ENCODE measurements around the gene CDC42BPA. TPM values are rescaled to one million over a fixed set of nuclear protein-coding genes. Genes with fewer than 3 reads are reported as not detected.

Gene CDC42BPA
- total and polyA plus RNA-seq, 2 of the 13 experiments (the other 11 are each of a cell fraction or from before 2014, with no cell fraction given) = 6.5 to 16.0 TPM

- FAIRE-seq = no peak
- no TSS peak for BruUV-seq (replicated peaks)
- ATAC-seq = no peak
- WGBS (ENCODE audit: low lambda C conversion rate) = 97% methylated on average over 3 of the region's 3 CpGs
- in situ Hi-C loops (cut with HindIII; ENCODE audit: extremely low pct_ligation_motif_present, low pct_unique_long_range_greater_than_20kb) (no loop called here), intact Hi-C loops (cut with micrococcal nuclease; ENCODE audit: unreplicated experiment) (no loop called here)
- H4K20me1 ChIP-seq (ENCODE audit: insufficient read depth, low read length) = no peaks in the 10 kb centered on the region
- POLR2A ChIA-PET = no interaction called here
- no peak overlapping the region for H3K27ac ChIP-seq (ENCODE audit: extremely low read length, insufficient read depth, low read length)
- H3K4me3 ChIP-seq (replicated peaks in 1 of 3; ENCODE audit: insufficient read depth in 1 of 3, low read depth in 2 of 3, low read length in 3 of 3) = no peak overlapping the region
- no peak overlapping the region for H3K4me2 ChIP-seq (ENCODE audit: low read depth, low read length)
- DNase-seq (ENCODE audit: low spot score) = no peak
- no peak overlapping the region for H3K9ac ChIP-seq (ENCODE audit: insufficient read depth, low read depth, low read length)
- no peaks in the 10 kb centered on the region for H3K79me2 ChIP-seq (ENCODE audit: insufficient read depth, low read length)
- CTCF ChIA-PET (ENCODE audit: low intra/inter-chr PET ratio, low total read pairs) = no interaction called here
- no peaks in the 10 kb centered on the region for H3K27me3 ChIP-seq (ENCODE audit: control insufficient read depth in 1 of 2, insufficient read depth in 2 of 2, low read length in 2 of 2)
- H3K4me1 ChIP-seq (ENCODE audit: insufficient read depth, low read length) = no peaks in the 10 kb centered on the region
- no peaks in the 10 kb centered on the region for H3K9me3 ChIP-seq (ENCODE audit: low read length)
- H3K36me3 ChIP-seq (replicated peaks in 1 of 2; ENCODE audit: control insufficient read depth in 1 of 2, insufficient read depth in 2 of 2, low read length in 2 of 2) = peaks cover 3 to 10% of the 10 kb centered on the region in 2 experiments; a peak in 3 of 5 replicates
- no peak overlapping the region for H2AFZ ChIP-seq (ENCODE audit: low read length)
- TF ChIP-seq ZNF577 (CRISPR knock-in tag; IDR thresholded peaks at IDR 0.05; ENCODE audit: borderline replicate concordance, low read depth) (no peak), ATF3 (CRISPR knock-in tag; IDR thresholded peaks at IDR 0.05) (no peak), ZSCAN5A (CRISPR knock-in tag; IDR thresholded peaks at IDR 0.05; ENCODE audit: borderline replicate concordance) (no peak), JUNB (CRISPR knock-in tag; IDR thresholded peaks at IDR 0.05; ENCODE audit: borderline replicate concordance) (no peak), NCOA1 (CRISPR knock-in tag; IDR thresholded peaks at IDR 0.05) (no peak), ONECUT2 (CRISPR knock-in tag; IDR thresholded peaks at IDR 0.05) (no peak), CTCF (CRISPR knock-in tag; IDR thresholded peaks at IDR 0.05) (no peak), BCL6 (CRISPR knock-in tag; IDR thresholded peaks at IDR 0.05) (no peak), KLF6 (CRISPR knock-in tag; IDR thresholded peaks at IDR 0.05) (no peak), NONO (IDR thresholded peaks at IDR 0.05) (no peak), NONO (CRISPR knock-in tag; conservative IDR thresholded peaks at IDR 0.05) (no peak), ZSCAN29 (CRISPR knock-in tag; conservative IDR thresholded peaks at IDR 0.05) (no peak), RFX5 (IDR thresholded peaks at IDR 0.05; ENCODE audit: low read depth, low read length) (no peak), NFE2 (CRISPR knock-in tag; IDR thresholded peaks at IDR 0.05) (no peak), TBX3 (IDR thresholded peaks at IDR 0.05; ENCODE audit: borderline replicate concordance) (no peak)
- TF ChIP-seq, protein P1, sequence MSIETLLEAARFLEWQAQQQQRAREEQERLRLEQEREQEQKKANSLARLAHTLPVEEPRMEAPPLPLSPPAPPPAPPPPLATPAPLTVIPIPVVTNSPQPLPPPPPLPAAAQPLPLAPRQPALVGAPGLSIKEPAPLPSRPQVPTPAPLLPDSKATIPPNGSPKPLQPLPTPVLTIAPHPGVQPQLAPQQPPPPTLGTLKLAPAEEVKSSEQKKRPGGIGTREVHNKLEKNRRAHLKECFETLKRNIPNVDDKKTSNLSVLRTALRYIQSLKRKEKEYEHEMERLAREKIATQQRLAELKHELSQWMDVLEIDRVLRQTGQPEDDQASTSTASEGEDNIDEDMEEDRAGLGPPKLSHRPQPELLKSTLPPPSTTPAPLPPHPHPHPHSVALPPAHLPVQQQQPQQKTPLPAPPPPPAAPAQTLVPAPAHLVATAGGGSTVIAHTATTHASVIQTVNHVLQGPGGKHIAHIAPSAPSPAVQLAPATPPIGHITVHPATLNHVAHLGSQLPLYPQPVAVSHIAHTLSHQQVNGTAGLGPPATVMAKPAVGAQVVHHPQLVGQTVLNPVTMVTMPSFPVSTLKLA (IDR thresholded peaks at IDR 0.05) = no peak
- TF ChIP-seq, protein P2, sequence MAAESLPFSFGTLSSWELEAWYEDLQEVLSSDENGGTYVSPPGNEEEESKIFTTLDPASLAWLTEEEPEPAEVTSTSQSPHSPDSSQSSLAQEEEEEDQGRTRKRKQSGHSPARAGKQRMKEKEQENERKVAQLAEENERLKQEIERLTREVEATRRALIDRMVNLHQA (CRISPR knock-in tag; IDR thresholded peaks at IDR 0.05) = no peak
- TF ChIP-seq, protein P3, sequence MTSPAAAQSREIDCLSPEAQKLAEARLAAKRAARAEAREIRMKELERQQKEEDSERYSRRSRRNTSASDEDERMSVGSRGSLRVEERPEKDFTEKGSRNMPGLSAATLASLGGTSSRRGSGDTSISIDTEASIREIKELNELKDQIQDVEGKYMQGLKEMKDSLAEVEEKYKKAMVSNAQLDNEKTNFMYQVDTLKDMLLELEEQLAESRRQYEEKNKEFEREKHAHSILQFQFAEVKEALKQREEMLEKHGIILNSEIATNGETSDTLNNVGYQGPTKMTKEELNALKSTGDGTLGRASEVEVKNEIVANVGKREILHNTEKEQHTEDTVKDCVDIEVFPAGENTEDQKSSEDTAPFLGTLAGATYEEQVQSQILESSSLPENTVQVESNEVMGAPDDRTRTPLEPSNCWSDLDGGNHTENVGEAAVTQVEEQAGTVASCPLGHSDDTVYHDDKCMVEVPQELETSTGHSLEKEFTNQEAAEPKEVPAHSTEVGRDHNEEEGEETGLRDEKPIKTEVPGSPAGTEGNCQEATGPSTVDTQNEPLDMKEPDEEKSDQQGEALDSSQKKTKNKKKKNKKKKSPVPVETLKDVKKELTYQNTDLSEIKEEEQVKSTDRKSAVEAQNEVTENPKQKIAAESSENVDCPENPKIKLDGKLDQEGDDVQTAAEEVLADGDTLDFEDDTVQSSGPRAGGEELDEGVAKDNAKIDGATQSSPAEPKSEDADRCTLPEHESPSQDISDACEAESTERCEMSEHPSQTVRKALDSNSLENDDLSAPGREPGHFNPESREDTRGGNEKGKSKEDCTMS (CRISPR knock-in tag; conservative IDR thresholded peaks at IDR 0.05) = no peak
Measured at GRCh38 chr1:227156520-227156919, 161.8 kb downstream of the CDC42BPA start.
